Left ventricle myocardium superior (tissue), 1 donor: ENCODE results near the gene CFAP100. TPM values are rescaled to one million over a fixed set of nuclear protein-coding genes. Genes with fewer than 3 reads are reported as not detected.

Source experiments
- ATAC-seq: fragments of 200-7000 bp; cut with Tn5 transposase; one replicate; pipeline ENCODE4 v1.9.1; 2020; ENCODE audit warnings: mild to moderate bottlenecking, moderate library complexity
- DNase-seq: peaks from one replicate; pipeline ENCODE4 v3.0.0-alpha.2; 2020
- intact Hi-C: fragments of 100-400 bp; cut with micrococcal nuclease; formaldehyde crosslinking; loops from one replicate; pipeline ENCODE4 v1.11.0; 2022
- total RNA-seq: library from RNA; stranded (reverse); fragmentation: NEBNext Ultra II Directional; extraction: Animal tissue kit (Norgen Biotek cat#: 25700); gene quantifications from one replicate; pipeline ENCODE4 v1.2.1, GENCODE V29; 2021
- donor health status: DM: no; HTN: yes; CAD: no; lungs with severe emphysema.

The CFAP100 gene
- total RNA-seq, 1 donor from 2014 or later: not detected

DNA sequence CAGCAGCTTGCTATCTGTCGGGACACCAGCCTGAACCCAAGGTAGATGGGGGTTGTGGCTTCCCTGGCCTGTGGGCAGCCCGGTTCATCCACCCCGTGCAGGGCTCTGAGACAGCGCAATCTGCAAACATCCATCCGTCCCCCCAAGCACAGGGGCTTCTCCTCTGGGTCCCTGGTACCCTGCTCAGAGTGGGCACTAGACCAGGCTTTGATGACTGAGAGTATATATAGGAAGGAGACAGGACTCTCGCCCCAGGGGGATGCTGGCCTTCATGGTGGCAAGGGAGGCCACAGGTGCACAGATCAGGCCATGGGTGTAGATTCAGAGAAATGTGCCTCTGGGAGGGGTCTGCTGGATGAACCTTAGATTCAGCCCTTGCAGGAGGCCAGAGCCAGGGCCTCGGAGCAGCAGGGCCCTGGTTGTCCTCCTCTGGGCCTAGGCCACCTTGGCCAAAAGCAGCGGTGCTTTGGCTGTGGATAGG, 40.3 kb downstream of the CFAP100 start:
- ATAC-seq (no peak), DNase-seq (no peak)
- intact Hi-C loops: no loop called here

DNA sequence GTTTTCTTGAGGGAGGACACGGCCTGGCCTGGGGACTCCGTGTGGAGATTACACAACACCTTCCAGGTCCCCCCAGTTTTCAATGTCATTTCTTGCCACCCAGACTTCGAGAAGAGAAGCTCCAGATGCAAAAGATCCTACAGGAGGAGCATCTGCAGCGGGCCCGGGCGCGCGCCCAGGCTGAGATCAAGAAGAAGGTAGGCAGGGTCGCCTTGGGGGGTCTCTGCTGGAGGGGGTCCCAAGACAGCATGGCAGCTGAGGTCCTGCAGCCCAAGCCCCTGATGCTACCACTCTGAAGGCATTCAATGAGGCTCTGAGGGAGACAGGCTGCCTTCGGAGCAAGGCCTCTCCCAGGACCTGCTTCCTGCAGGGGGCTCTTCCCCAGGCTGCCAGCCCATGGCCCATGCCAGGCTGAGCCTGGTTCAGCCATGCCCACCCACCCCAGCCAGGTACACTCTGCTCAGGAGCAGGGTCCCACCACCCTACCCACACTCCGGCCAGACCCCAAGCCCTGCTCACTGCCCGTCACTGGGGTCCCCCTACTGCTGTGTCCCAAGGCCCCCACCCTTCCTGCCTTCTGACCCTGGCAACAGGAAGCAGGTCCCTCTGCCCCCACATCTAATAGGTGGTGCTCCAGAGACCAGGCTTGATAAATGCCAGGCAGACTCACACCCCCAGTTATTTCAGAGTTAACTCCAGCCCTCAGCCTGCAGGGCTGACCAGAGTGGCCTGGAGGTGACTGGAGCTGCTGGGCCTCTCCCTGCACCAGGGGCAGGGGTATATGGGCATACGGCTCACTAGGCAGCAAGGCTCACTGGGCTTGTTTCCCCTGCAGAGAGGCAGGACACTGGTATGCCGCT, 41.0 kb downstream of the CFAP100 start:
- DNase-seq (no peak), ATAC-seq (no peak)
- intact Hi-C loops: no loop called here

DNA sequence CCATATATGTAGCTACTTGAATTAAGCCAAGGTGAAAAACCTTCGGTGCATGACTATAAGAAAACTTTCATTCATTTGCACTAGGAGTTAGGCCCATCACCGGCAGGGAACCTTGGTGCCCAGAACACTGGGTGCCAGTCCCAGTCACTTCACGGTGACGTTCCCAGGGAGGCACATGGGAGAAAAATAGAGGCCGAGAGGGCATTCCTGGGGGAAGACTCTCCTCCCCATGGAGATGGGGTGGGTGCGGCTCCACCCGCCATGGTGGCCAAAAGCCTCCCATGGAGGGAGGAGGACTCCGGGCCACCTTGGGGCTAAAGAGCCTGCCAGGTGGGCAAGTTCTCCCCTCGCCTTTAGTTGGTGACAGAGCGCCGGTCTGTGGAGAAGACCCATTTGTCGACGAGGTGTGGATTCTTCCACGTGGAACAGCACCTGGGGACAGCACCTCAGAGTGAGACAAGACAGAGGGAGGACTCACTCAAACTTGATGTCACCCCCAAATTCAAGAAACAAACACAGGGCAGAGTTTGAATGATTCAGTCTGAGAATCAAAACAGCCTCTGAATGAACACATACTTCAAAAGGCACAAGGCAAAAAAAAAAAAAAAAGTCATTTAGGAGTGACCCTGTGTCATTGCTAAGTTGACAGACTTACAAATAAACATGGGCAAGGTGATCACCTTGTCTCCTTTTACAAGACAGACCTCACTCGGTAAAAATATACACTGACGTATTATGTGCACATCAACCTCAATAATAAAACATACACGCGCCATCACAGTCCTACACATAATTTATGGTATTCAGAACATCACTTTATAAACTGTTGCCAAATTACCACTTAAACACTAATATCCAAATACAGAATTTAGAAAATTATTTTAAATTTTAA, 42.4 kb downstream of the CFAP100 start:
- intact Hi-C loops: no loop called here
- ATAC-seq: no peak
- DNase-seq: no peak

DNA sequence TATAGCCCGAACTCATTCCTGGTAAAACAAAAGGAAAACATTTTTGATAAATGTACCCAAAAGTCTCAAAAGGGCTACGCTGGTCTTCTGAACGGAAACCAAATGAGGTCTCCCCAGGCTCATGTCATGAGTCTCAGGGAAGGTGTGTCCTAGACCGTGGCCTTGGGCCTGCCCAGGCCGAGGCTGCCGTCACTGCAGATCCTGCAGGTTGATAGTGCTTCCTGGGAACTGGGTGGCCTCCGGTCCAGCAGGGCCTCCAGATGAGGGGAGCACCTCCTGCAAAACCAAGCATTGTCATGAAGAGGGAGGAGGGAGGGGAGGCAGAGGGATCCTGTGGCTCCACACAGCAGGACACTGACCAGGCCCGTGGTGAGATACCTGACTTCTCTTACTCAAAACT, 43.5 kb downstream of the CFAP100 start:
- no peak for ATAC-seq
- no peak for DNase-seq
- intact Hi-C loops: no loop called here

DNA sequence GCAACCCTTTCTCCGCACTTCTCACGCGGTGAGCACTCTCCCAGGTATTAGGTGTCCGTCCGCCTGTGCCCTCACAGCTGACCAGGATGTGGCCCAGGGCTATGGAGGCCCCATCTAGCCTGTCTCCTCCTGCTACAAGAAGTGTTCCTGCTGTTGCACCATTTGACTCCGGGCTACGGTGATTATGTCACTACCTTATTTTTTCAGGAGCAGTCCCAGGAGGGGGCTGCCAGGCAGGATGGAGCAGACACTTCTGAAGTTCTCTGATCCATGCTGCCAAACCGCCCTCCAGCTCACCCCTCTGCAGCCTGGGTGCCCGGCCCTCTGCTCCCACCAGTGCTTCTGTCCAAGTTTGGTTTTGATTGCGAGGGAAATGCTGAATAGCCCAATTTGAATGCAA, 44.0 kb downstream of the CFAP100 start:
- intact Hi-C loops: no loop called here
- DNase-seq (no peak), ATAC-seq (no peak)

DNA sequence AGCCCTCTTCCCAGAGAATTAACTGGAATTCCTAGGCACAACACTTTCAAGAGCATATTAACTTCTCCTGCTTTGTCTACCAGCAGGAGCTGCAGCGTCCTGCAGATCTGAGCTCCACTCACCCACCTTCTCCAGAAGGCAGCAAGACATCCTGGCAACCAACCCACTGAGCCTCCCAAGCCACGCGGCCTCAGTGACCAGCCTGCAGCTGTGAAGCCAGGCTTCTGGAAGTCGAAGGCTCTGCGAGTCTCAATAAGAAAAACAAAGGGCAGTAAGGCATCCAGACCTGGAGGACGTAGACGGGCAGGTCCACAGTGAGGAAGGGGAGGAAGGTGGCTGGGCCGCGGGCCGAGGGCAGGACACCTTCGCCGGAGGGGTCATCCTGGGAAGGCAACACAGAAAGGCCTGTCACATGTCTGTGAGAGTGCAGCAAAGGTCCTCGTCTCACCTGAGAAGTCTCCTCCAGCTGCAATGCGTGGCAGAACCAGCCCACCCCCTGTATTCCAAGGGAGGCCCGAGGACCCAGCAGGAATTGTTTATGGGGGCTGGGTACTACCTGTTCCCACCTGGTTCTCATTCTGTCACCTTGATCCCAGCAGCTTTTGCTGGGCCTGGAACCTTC, 44.7 kb downstream of the CFAP100 start:
- no peak for ATAC-seq
- no peak for DNase-seq
- intact Hi-C loops: no loop called here

DNA sequence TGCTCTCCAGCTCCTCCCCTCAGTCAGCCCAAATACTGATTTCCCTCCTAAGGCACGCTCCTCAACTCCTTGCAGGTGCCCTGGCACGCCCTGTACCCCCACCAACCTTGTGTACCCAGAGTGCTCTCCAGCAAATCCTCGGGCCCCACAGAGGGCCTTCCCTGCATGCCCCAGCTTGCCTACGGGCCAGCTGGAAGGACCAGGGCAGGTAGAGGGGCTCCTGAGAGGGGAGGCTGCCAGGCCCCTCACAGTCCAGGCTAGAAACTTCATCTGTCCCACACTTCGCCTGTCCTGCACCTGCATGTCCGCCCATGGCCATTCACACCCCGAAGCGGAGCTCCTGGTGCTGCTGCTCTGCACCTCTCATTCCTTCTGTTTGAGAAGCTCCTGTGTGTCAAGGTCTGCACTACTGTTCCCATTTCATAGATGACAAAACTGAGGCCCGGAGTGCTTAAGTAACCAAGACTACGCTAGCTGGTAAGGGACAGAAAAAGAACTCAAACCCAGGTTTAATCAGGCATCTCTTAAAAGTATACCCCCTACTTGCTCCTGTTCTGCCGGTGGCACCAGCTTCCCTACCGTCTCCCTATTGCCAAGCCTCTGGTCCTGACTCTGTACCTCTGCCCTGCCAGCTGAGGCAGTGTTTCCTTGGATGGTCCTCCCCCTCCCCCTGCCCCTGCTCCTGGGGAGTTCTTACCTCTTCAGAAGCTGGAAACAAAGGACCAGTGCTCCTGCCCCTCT, 45.4 kb downstream of the CFAP100 start:
- ATAC-seq (no peak), DNase-seq (no peak)
- intact Hi-C loops: no loop called here

DNA sequence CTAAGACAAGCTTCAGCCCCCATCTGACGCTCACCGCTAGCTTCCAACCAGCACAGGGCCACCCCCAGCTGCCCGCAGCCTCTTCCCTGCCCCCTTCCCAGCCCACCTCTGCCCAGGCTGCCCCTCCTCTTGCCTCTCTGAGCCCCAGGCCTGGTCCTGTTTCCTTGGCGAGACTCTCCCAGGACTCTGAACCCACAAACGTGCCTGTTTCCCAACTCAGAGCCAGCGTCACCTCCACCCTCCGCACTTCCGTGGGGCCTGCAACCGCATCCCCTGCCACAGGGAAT, 45.9 kb downstream of the CFAP100 start:
- intact Hi-C loops: no loop called here
- ATAC-seq: no peak
- no peak for DNase-seq

DNA sequence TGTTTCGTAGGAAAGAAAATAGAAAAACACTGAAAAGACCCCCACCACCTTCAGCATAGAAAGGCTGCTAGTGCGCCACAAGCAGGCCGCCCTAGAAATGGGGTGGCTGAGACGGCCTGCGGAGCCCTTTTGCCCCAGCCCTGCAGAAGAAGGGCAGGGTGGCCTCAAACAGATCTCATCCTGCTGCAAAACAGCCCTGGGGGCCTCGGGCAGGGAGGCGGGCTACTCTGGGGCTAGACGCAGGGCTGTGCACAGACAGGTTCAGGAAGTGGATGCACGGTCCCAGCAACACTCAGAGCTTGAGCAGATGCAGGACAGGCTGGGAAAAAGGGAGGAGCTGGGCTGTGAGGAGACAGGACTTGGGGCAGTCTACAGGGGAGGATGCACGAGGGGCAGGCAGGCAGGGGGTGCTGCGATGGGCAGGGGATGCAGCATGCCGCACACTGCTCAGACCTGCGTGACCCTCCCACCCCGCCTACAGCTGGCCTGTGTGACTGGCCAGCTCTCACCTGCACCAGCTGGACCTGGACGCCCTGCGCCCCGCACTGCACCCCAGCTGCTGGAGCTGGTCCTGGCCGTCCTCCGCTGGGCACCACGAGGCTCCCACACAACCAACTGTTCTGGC, 46.7 kb downstream of the CFAP100 start:
- ATAC-seq (no peak), DNase-seq (no peak)
- intact Hi-C loops: no loop called here

DNA sequence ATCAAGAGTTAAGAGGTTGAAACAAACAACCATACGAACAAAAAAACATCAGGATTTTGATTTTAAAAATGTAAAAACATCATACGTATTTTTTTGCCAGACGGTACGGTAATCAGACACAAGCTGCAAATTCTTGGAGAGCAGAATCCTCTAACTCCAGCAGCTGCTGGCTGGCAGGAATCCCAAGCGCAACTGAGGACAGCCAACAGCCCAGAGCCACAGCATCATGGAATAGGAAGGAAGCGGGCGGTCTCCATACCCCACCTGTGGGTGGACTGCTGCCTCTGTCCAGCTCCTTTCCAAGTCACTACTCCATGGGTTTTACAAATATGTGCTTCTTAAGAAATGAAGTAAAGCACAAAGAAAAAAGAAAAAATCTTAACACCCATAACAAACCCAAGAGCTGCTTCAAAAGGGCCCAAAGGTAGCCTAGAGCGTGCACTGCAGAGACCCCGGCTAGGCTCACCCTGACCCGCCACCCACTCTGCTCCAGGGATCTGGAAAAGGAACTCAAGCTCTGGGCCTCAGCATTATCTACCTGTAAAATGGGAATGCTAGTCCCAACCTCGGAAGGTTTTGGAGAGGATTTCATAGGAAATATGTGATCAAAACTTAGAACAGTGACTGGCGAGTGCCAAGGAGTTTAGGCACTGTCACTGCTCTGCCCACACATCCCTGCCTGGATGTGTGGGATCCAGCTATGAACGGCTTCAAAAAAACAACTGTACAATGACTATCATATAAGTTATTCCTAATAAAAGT, 47.6 kb downstream of the CFAP100 start:
- ATAC-seq: peak; percentile 71
- intact Hi-C loops: no loop called here
- peak; percentile 77 for DNase-seq

DNA sequence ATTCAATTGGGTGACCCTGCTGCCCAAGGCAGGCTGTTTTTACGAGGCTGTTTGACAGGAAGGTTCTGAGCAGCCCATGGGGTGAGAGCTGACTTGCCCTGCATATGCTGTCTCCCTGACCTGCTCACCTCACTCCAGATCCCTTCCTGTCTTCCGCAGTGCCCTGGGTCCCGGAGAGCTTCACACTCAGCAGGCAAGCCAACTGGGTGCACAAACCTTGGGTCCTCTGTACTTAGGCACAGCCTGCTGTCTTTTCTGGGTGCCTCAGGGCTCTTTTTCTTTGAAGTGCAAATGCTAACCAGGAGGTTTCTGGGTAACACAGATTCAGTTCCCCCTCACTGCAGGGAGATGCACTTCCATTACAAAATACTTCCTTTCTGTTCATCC, 48.1 kb downstream of the CFAP100 start:
- DNase-seq (no peak), ATAC-seq (no peak)
- intact Hi-C loops: no loop called here

DNA sequence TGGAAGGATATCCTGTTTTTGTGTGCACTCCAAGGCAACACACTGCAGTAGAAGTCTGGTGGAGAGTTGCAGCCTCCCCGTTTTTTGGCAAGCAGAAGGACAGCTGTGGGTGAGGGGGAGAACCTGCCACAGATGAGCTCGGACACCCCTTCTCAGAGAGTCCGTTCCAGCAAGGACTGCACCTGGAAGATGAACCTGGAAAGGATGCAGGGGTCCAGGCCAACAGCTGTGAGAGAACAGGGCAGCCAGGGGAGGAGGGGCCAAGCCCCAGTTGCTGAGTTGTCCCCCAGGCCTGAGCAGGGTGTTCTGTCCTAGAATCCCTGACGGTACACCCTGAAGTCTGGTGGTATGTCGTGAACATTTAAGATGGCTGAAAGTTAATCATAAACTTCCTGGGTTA, 50.8 kb downstream of the CFAP100 start:
- ATAC-seq (no peak), DNase-seq (no peak)
- intact Hi-C loops: no loop called here

DNA sequence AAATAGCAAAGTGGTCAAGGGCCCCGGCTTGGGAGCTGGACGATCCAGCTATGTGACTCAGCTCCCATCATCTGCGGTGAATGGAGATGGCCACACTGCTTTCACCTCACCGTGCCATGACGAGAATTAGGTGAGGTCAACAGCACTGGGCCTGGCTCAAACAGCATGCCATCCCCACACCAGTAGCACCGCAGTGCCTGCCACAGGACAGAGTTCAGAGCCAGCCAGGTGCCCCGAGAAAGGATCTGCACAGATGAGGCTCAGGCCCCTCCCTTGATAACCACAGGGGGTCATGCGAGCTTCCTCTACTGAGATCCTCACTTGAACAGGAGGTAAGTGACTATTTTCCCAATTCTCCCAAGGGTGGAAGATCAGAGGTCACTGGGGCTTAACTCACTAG, 51.6 kb downstream of the CFAP100 start:
- no peak for DNase-seq
- intact Hi-C loops: no loop called here
- no peak for ATAC-seq

DNA sequence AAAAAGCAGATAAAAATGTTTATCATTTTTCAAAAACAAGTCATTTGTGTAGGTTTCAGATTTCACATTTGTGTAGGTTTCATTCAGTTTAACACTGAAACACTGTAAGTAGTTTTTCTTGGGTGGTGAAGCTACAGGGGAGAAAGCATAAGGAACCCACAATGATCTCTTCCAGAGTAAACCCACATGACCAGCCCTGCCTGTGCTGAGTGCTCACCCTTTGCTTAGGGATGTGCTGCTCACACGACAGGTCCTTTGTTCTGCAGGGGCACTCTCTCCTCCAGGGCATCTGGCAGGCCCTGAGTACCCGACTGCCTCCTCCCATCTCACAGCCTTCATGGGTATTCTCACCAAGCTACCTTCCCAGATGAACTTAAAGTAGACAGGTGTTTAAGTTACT, 52.1 kb downstream of the CFAP100 start:
- ATAC-seq (no peak), DNase-seq (no peak)
- intact Hi-C loops: no loop called here

DNA sequence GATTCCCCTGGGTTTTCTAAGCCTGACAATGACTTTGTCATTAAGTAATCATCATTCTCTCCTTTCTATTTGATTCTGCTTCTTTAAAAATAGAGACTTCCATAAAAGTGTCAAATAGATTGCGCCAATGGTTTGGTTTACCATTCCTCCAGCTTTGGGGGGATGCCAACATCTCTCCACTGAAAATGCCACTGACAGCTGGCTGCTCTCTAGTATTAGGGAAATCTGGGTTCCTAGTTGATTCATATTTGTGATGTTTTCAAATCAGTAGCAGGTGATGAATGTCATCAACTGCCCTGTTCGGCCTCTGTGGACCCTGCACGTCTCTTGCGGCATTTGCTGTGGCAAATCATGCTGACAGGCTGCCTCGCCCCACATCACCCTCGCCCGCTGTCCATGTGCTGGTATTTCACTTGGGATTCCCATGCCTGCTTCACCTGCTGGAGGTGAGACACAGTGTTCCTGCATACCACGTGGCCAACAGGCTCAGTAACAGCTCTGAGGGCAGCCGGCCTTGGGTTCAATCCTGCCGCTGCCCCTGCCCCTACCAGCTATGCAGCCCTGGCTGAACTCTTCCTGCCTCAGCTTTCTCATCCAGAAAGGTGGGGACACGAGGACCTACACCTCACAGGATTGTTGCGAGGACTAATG, 52.9 kb downstream of the CFAP100 start:
- ATAC-seq (no peak), DNase-seq (no peak)
- intact Hi-C loops: no loop called here

DNA sequence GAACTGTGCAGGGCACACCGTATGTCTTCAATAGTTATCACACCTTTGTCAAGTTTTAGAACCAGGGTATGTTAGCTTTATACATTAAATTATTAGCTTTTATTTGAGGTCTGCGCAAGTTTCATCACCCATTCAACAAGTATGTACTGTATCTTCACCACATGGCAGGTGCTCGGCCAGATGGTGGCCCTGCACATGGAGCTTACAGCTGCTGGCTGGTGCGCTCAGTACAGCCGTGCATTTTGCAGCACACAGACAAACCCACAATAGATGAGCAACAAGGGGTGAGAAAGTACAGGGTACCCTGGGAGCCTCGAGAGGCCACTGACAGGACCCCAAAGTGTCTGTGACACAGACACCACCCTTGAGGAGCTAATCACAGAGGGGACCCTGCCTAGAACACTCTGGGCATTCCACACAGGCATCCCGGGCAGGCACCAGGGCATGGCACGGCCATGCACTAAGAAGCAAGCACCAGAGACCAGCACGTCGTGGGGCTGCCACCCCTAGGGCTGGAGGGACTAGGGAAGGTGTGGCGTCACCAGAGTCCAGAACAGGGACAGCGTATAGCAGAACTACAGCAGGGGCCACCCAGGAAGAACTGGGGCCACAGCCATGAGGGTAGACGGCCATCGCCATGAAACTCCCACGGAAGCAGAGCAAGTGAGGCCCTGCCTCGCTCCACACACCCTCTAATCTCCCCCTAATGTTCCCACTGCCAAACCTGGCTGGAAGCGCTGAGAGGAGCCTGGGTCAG, 53.6 kb downstream of the CFAP100 start:
- ATAC-seq: no peak
- intact Hi-C loops: no loop called here

DNA sequence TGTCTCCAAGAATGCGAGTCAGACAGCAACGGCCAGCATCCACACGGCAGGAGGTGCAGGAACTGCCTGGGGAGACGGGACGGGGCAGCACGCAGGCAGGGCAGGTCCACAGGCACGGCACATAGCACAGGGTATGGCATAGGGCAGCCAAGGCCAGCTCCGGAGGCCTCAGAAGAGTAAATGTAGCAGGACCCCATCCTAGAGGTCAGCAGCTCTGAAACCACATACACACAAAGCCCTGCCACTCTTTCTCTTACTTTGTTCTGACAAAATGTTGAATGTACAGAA, 54.1 kb downstream of the CFAP100 start:
- DNase-seq (no peak), ATAC-seq (no peak)
- intact Hi-C loops: no loop called here

More for the DNA sequence above, 53.6 kb downstream of the CFAP100 start:
- no peak for DNase-seq
